Activated CD4-positive, CD25-positive, alpha-beta regulatory T cell treated with anti-CD3 and anti-CD28 coated beads, Interleukin-2, amount 50 U/mL, for 72 hours (primary cell): ENCODE data around the gene STRN.
"Not testable (repeated sequence)": the region's sequence is repeated elsewhere in the genome, so short reads cannot be mapped to it uniquely, and the experiment has no call there.

ENCODE experiments used
- DNase-seq: peaks from one replicate; pipeline ENCODE4 v3.0.0; 2021

Gene STRN

DNA sequence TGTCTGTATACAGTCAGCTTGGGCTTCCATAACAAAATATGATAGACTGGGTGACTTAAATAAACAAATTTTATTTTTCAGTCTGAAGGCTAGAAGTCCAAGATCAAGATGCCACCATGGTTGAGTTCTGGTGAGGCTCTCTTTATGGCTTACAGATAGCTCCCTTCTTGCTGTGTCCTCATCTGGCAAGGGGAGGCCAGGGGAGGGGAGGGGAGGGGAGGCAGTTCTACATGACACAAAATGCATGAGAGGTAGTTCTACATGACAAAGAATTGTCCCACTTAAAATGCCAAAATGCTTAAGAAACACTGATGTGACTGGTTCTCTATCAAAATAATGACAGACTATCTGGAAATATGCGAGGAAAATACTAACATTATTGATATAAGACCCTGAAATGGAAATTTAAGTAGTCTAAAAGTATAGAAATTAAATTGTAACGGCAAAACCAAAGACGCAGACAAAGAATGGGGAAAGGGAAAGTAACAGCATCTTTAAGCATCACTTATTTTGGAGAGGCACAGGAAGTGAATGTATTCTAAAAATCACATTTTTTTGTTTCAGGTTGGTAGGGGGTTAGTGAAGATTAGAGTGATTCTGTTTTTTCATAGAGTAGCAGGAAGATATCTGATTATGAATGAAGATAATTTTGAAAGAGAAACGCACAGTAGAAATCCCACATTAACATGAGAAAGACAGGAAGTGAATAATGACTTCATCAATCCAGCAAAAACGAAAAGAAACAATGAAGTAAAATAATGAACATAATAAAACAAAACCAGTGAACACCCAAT lies 131.4 kb downstream of the STRN start:
- DNase-seq = no peak

DNA sequence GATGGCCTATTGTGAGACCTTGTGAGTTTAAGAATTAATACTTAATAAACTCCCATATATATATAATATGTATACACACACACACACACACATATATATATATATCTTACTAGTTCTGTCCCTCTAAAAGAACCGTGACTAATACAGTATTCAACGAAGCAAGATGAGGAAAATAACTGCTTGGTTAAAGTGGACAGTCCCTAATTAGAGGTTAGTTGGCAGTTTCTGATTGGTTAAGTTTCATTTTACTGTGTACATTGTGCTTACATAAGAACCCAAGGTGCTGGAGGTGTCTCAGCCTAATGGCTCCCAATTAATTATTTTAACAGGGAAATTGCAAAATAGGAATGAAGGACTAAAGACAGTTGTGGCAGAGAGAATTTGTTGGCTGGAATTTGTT lies 132.1 kb downstream of the STRN start:
- DNase-seq = no peak

DNA sequence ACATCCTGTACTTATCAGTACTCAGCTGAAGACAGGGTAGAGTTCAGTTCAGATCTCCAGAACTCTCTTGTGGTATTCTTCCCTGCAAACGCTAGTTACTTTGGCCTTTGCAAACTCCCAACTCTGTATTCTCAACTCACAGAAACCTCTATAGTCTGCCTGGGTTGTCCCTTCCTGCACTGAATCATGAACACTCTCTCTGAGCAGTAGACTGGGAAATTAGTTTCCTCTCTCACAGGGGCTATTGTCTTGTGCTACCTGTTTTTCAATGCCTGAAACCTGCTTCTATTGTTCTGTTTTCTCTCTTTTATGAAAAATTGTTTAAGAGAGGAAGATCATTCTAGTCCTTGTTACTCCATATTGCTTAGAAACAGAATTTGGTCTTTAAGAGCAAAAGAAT lies 135.2 kb downstream of the STRN start:
- DNase-seq = no peak

DNA sequence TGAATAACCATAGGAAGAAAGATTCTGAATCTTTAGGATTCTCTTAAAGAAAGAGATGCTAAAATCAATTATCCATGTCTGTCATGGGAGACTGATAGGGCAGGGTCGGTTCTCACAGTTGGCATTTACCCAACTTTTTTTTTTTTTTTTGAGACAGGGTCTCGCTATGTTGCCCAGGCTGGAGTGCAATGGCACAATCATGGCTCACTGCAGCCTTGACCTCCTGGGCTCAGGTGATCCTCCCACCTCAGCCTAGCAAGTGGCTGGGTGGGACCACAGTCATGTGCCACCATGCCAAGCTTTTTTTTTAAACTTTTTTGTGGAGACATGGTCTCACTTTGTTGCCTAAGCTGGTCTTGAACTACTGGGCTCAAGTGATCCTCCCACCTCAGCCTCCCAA lies 141.7 kb downstream of the STRN start:
- DNase-seq = not testable (repeated sequence)

DNA sequence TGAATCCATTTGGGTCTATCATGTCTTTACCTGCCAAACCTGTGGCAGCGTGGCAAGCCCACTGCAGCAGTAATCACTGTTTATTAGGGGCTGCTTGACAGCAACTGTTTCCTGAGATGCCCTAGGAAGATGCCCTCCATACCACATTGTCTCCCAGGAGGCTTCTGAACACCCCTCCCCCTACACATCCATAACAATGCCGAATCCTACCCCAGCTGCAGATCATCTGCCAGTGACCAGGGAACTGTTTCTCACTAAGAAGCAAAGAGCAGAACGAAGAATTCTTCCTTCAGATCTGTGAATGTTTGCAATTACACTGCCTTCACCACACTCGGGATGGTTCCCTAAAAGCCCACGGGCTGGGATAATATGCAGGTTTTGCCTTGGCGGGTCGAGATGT lies 142.1 kb downstream of the STRN start:
- DNase-seq = no peak

DNA sequence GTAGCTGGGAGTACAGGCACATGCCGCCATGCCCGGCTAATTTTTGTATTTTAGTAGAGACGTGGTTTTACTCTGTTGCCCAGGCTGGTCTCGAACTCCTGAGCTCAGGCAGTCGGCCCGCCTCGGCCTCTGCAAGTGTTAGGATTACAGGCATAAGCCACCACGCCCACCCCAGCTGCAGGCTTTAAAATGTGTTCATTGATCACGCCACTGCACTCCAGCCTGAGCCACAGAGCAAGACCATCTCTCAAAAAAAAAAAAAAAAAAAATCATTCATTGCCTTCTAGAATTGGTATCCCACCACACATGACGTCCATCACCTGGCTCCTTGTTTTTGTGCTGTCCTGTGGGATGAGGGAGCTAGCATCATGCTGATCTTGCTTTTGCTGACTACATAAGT lies 142.5 kb downstream of the STRN start:
- no peak for DNase-seq

DNA sequence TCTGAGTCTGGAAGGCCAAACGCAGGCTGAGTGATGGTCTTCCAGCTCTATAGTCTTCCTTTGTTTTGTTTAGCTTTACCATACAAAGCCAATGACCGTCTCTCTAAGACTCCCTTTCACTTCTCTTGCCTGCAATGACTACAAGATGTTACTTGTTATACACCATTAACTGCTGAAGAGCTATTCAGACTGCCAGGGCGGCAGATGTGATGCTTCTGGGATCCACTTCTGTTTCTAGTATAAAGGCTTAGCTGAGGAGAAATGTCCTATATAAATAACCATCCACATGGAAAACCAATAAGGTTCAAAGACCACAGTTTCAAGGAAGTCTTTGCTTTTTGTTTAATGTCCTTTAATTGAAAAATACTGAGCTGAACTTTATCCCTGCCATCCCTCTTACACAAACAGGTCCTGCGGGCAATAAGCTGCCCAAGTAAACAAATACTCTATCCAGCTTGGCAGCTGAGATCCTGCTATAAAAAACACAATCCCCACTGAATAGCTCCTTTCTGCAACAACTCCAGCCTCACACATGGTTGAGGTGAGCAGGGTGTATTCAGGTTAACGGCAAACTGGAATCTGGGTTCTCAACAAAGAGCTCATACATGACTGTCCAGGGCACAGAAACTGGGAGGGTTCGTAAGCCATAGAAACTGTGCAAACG lies 145.3 kb downstream of the STRN start:
- no peak for DNase-seq

DNA sequence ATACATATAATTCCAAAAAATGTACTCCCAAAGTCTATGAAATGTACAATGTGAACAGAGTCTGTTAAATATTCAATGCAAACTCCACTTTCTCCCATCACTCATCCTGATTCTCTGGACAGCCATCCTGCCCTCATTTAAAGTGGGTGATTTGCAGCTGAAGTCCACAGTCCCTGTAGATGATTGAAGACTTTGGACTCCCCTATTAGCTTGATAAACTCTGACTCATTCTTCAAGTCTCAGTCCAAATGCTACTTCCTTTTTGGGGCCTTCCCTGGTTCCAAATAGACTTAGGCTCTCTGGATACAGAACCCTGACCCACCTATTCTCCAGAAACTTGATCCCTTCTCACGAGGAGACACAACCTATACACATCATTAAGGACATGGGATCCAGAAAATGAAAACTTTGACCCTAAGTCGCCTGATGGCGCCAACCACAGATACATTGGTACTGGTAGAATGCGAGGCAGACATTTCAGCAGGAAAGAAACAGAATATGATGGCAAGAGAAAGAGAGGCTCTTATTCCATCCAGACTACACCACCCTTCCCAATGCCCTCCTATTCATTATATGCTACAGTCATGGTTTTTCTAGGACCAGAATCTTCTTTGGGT lies 147.1 kb downstream of the STRN start:
- DNase-seq = no peak

DNA sequence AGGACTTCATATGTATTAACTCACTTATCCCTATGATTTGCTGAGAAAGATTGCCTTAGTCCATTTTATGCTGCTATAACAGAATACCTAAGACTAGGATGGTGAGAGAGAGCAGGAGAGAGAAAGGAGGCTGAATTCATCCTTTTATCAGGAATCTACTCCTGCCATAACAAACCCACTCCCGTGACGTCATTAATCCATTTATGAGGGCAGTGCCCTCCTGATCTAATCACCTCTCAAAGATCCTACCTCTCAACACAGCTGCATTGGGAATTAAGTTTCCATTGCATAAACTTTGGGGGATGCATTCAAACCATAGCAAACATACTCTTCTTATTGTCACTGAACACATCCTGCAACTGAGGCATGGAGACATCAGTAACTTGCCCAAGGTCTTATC lies 147.8 kb downstream of the STRN start:
- no peak for DNase-seq

DNA sequence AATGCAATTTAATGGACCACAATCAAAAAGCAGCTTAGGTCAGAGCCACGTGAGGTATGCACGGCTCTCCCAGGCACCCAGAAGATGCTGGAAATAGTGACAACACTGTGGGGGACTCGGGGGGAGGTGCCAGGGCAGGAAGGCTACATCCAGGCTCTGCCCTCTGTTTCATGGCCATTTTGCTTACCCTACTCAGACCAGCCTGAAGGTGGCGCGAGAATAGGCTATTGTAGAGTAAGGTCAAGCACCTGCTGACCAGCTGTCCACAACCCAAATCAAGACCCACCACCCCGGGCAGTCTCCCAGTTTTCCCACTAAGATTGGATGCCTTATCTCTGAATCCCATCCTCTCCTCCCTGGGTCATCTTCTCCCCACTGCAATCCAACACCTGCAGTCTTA lies 154.1 kb downstream of the STRN start:
- no peak for DNase-seq

DNA sequence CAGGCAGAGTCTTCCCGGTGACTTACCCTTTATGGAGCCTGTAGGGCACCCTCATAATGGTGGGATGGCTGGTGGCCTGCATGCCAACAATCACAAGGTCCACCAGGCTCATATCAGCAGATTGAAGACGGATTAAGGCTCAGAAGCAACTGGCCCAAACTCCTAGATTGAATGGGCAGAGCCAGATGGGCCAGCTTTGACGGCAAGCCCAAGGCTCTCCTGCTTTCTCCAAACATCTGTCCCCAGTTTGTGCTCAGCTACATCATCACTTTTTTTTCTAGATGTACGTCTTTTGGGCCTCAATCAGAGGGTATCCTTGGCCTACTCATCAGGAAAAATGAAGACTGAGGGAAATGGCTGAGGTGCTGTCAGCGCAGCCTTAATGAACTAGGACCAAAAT lies 155.3 kb downstream of the STRN start:
- DNase-seq = no peak

DNA sequence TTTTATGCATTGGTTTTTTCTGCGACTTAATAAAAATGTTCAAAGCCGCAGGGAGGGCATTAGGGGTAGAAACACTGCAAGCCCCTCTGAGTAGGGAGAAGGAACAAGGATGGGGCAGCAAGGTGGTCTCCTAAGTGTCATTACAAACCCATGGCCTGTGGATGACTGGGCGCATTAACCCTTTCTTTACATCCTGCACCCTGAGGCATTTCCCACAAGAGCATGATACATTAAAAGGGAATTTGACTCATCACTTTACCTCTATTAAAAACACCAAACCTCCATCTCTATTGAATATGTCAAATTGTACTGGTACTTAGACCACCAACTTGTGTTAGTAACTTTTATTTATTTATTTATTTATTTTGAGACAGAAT lies 157.3 kb downstream of the STRN start:
- DNase-seq = no peak

DNA sequence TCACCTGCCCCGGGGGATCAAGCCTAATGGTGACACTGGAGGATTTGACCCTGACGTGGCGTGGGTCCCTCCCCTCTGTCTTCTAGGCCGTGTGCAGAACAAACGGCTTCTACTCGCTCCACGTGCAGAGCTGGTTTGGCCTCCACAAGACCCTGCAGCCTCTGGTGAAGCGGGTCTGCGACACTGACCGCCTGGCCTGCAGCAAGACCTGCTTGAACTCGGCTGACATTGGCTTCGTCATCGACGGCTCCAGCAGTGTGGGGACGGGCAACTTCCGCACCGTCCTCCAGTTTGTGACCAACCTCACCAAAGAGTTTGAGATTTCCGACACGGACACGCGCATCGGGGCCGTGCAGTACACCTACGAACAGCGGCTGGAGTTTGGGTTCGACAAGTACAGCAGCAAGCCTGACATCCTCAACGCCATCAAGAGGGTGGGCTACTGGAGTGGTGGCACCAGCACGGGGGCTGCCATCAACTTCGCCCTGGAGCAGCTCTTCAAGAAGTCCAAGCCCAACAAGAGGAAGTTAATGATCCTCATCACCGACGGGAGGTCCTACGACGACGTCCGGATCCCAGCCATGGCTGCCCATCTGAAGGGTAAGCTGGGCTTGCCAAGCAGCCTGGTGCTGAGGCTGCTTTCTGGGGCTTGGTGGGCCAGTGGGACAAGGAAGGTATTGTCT lies 157.8 kb downstream of the STRN start:
- DNase-seq = no peak

DNA sequence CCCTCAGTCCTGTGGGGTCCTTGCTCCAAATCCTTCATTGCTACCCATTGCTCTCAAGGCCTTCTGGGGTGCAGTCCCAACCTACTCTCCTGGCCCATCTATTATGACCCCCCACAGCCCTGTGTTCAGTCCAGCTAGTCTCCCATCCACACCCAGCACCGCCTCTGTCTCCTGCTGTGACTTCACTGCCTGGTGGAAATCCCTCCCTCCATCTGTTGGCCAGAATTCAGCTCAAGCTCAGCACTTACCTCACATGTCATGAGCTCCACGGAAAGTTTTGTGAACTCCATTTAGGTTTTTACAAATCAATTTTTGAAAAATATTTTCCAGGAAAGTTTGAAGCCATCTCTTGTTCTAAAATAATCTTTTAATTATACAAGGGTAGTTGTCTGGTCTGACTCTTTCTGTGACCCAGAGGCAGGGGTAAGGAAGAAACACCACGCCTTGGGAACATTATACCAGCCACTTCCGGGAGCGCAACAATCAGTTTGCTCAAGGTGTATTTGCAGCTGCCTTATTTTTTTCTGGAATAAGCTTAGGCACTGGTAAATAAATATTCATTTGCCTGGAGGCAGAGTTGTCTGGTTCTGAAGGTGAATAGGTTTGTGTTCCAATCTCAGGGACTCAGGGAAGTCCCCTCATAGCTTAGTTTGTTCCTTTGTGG lies 159.0 kb downstream of the STRN start:
- no peak for DNase-seq

DNA sequence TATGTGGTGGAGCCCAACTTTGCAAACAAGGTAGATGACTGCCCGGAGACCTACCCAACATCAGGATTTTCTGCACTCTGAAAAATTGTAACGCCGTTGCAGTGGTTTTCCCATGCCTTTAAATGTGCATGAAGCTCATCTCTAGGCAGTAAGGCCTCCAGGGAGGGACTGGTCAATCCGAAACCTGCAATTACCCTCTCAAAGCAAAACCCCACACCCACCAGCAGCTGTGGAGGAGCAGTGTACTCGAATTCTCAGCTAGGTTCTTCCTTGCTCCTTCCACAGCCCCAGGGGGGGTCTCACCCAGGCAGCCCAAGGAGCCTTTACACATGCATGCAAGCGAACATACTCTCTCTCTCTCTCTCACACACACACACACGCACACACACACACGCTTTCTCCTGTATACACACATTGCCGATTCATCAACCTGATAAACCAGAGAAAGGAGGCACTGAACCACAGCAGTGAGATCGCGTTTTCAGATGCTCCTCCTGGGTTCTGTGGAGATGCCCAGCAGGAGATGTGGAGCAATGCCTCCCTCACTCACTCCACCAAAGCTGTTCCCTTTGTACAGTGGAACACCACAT lies 160.6 kb downstream of the STRN start:
- DNase-seq = no peak

DNA sequence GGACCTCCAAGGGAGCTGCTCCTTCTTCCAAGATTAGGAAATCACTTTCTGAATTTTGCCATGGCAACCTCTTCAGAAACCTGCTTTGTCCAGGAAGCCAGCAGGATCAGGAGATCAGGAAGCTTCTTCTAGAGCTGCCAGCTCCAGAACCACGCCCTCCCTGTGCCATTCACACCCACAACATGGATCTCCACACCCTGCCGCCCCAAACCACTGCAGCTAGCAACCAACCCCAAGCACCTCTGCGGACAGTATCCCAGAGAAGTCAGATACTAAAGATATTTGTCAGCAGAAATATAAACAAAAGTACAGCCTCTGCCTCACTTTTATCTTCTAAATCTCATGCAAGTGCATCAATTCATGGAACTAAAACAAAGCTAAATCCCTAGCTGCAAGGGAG lies 163.4 kb downstream of the STRN start:
- DNase-seq = no peak

DNA sequence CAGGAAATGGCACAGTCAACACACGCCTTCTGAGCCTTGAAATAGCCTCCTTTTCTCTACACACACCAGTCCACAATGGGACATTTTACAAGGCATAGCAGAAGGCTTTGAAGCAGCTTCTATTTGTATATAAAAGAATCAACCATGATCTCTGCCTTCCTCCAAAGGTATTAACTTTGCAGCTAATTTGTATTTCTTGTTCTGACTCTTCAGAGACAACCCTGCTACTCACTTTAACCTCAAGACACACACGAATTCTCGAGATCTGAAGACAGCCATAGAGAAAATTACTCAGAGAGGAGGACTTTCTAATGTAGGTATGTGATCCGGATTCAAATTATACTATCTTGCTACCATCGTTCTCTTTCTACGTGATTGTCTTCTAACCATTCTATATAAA lies 165.2 kb downstream of the STRN start:
- DNase-seq = no peak

DNA sequence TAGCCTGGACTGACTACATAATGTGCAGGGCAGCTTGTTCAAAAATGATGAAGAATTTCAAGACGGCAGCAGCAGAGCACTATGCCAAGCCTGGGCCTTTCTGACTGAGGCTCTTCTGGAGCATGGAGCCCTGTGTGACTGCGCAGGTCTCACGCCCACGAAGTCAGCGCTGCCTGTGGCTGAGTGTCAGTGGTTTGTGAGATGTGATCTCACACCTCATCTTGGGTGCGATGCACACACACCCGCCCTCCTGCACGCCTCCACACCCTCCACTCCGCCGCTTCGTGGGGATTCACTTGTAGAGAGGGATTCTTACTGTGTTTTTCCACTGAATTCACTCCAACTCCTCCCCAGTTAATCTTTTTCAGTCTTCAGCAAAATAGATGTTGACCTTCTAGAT lies 166.0 kb downstream of the STRN start:
- DNase-seq = no peak

DNA sequence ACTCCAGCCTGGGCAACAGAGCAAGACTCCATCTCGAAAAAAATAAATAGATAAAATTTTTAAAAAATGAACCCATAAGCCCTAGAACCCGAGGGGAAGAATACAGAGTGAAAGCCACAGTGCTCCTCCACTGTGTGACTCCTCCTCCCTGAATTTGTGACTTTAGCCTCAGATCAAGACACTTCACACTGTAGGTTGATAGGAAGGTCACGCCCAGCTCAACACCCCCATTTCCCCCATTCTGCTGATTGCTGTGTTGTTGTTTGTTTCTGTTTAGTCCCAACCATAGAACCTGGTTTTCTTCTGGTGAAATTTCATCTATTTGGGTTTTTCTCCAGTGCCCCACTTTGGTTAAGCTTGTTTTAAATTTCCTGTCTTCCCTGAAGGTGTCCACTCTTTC lies 167.6 kb downstream of the STRN start:
- DNase-seq = no peak

DNA sequence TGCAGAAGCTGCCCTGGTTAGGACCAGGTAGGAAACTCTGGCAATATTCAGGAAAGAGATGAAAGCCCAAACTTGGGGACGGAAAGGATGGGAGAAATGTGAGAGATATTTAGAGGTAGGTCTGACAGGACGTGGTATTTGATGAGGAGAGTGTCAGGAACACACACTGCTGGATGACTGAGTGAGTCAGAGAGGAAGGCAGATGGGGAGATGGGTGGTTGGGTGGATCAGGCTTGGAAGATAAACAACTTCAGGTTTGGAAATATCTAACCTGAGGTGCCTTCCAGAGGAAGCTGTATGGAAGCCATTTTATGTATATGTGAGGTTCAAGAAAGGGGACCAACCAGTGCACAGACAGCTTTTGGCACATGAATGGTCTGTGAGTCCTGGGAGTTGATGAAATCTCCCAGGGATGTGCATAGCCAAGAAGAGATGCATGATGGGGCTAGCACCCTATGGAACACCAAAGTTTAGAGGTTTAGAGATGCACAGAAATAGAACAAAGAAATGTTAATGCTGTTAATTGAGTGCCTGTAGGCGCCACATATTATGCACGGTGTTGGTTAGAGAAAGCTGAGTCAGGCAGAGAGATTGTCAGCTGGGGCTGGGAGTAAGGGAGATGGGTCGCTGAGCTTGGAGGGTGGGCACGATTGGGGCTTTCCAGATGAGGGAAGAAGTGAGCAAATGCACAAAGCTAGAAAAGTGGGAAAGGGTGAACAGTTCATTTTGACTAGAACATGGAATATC lies 168.8 kb downstream of the STRN start:
- no peak for DNase-seq
